ENCODE measurements around the gene OTUB2. TPM values are rescaled to one million over a fixed set of nuclear protein-coding genes. Genes with fewer than 3 reads are reported as not detected.

OTUB2 gene
- total RNA-seq, 2 donors from 2014 or later, result 6.3 to 6.7 TPM

GRCh38 chr14:94056579-94057308 lies 30.6 kb downstream of the OTUB2 start:
- Mint-ChIP-seq H3K27me3 (ENCODE audit: insufficient read depth) (no peaks in the 10 kb centered on the region), H3K4me1 (no peaks in the 10 kb centered on the region), H3K36me3 (ENCODE audit: low read depth) (peaks cover 82% of the 10 kb centered on the region), H3K9me3 (no peaks in the 10 kb centered on the region), H3K27ac (no peak overlapping the region), H3K4me3 (no peak overlapping the region)
- H3K4me1 ChIP-seq (ENCODE audit: control insufficient read depth, insufficient read depth, low read length), result no peaks in the 10 kb centered on the region
- H3K9me3 ChIP-seq (ENCODE audit: control insufficient read depth, low read length), result no peaks in the 10 kb centered on the region
- no peak for DNase-seq
- H3K36me3 ChIP-seq (ENCODE audit: control insufficient read depth, insufficient read depth, low read length), result peaks cover 96% of the 10 kb centered on the region
- WGBS, 2 experiments (ENCODE audit: insufficient coverage in 1 of 2, insufficient read length in 1 of 2), result 91% methylated on average over 5 to 6 of the region's 6 CpGs
- H3K27ac ChIP-seq (ENCODE audit: low read depth, low read length), result no peak overlapping the region
- no peak for TF ChIP-seq CTCF (conservative IDR thresholded peaks at IDR 0.05)
- H3K4me3 ChIP-seq (ENCODE audit: low read length), result no peak overlapping the region
- H3K27me3 ChIP-seq (ENCODE audit: control insufficient read depth, insufficient read depth, low read length, poor library complexity, severe bottlenecking), result no peaks in the 10 kb centered on the region
- no peak overlapping the region for H3K9ac ChIP-seq (ENCODE audit: extremely low read depth, low read length, poor library complexity, severe bottlenecking)

GRCh38 chr14:94058128-94058673 lies 32.1 kb downstream of the OTUB2 start:
- WGBS, 2 experiments (ENCODE audit: insufficient coverage in 1 of 2, insufficient read length in 1 of 2), result 94 to 100% methylated on average over 1 of the region's 1 CpG
- Mint-ChIP-seq H3K9me3 (no peaks in the 10 kb centered on the region), H3K4me3 (no peak overlapping the region), H3K36me3 (ENCODE audit: low read depth) (peaks cover 79% of the 10 kb centered on the region), H3K27ac (peak overlapping the region; percentile 44), H3K27me3 (ENCODE audit: insufficient read depth) (no peaks in the 10 kb centered on the region), H3K4me1 (peaks cover 10% of the 10 kb centered on the region)
- Histone ChIP-seq H3K36me3 (ENCODE audit: control insufficient read depth, insufficient read depth, low read length) (peaks cover 90% of the 10 kb centered on the region), H3K4me1 (ENCODE audit: control insufficient read depth, insufficient read depth, low read length) (no peaks in the 10 kb centered on the region), H3K9ac (ENCODE audit: extremely low read depth, low read length, poor library complexity, severe bottlenecking) (no peak overlapping the region), H3K4me3 (ENCODE audit: low read length) (no peak overlapping the region), H3K27ac (ENCODE audit: low read depth, low read length) (no peak overlapping the region), H3K9me3 (ENCODE audit: control insufficient read depth, low read length) (no peaks in the 10 kb centered on the region), H3K27me3 (ENCODE audit: control insufficient read depth, insufficient read depth, low read length, poor library complexity, severe bottlenecking) (no peaks in the 10 kb centered on the region)
- no peak for DNase-seq
- TF ChIP-seq CTCF (conservative IDR thresholded peaks at IDR 0.05), result no peak

- Mint-ChIP-seq H3K4me3 (no peak overlapping the region), H3K27me3 (ENCODE audit: insufficient read depth) (no peaks in the 10 kb centered on the region), H3K27ac (no peak overlapping the region), H3K4me1 (peaks cover 10% of the 10 kb centered on the region), H3K36me3 (ENCODE audit: low read depth) (peaks cover 79% of the 10 kb centered on the region), H3K9me3 (no peaks in the 10 kb centered on the region)
- Histone ChIP-seq H3K36me3 (ENCODE audit: control insufficient read depth, insufficient read depth, low read length) (peaks cover 93% of the 10 kb centered on the region), H3K4me1 (ENCODE audit: control insufficient read depth, insufficient read depth, low read length) (no peaks in the 10 kb centered on the region), H3K9me3 (ENCODE audit: control insufficient read depth, low read length) (no peaks in the 10 kb centered on the region), H3K27ac (ENCODE audit: low read depth, low read length) (no peak overlapping the region), H3K27me3 (ENCODE audit: control insufficient read depth, insufficient read depth, low read length, poor library complexity, severe bottlenecking) (no peaks in the 10 kb centered on the region), H3K4me3 (ENCODE audit: low read length) (no peak overlapping the region), H3K9ac (ENCODE audit: extremely low read depth, low read length, poor library complexity, severe bottlenecking) (no peak overlapping the region)
- 94 to 100% methylated on average over 3 to 5 of the region's 5 CpGs for WGBS, 2 experiments (ENCODE audit: insufficient coverage in 1 of 2, insufficient read length in 1 of 2)
- no peak for TF ChIP-seq CTCF (conservative IDR thresholded peaks at IDR 0.05)
- DNase-seq, result no peak
Observed at GRCh38 chr14:94058674-94059138, 32.6 kb downstream of the OTUB2 start.

All from endodermal cell (in vitro differentiated cells).